Epidermal melanocyte (primary cell): Measurements from ENCODE around the gene SMIM11.
A peak's percentile ranks its signal among the peaks of the same experiment; 100 is the strongest.
"Not testable (repeated sequence)": the region's sequence is repeated elsewhere in the genome, so short reads cannot be mapped to it uniquely, and the experiment has no call there.

Experiments
- DNase-seq: peaks from one replicate; pipeline ENCODE4 v3.0.0; 2011; ENCODE audit warnings: low spot score; ENCODE audit not compliant: insufficient read length

Gene SMIM11

DNA sequence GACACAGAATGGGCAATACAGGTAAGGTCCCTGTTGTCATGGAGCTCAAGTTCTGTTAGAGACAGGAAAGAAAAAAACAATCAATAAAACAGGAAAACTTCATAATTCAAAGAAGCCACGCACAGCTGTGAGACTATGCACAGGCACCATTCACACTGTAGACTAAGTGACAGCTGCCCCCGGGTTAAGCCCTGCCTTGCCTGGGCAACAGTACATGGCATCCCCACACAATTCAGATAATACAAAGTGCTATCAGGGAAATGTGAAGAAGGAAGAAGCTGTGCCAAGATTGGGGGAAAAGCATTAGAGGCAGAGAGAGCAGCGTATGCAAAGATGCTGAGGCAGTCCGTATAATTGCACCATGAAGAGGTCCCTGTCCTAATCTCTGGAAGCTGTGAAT lies 20.5 kb upstream of the SMIM11 start:
- no peak for DNase-seq

- no peak for DNase-seq
Measured at GRCh38 chr21:34355570-34355969, 19.7 kb upstream of the SMIM11 start.

DNA sequence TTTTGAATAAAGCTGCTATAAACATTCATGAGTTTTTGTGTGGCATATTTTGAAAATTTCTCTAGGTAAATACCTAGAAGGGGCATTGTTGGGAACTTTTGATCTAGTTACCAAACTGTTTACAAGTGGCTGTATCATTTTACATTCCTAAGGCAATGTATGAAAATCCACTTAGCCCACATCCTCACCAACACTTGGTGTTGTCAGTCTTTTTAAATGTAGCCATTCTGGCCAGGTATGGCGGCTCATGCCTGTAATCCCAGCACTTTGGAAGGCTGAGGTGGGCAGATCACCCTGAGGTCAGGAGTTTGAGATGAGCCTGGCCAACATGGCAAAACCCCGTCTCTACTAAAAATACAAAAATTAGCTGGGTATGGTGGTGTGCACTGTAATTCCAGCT lies 17.4 kb upstream of the SMIM11 start:
- DNase-seq = no peak

DNA sequence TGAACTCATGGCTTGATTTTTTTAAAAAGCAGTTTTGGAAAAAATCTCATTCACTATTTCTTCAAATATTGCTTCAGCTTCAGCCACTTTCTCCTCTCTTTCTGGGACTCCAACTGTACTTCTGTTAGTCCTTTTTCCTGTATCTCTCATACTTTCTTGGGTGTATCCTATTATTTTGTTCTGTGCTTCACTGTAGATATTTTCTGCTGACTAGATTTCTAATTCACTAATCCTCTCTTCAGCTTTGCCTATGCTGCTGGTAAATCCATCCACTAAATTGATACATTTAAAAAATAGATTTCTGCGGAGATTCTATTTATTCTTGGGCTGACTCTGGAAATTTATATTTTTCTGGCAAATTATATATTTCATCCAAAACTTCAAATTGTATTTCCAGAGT lies 16.4 kb upstream of the SMIM11 start:
- no peak for DNase-seq

GRCh38 chr21:34360488-34361241 lies 14.6 kb upstream of the SMIM11 start:
- DNase-seq = no peak

- no peak for DNase-seq
Measured at GRCh38 chr21:34362136-34362444, 13.2 kb upstream of the SMIM11 start.

- DNase-seq = no peak
Measured at GRCh38 chr21:34362670-34363069, 12.6 kb upstream of the SMIM11 start.

GRCh38 chr21:34363733-34364132 lies 11.6 kb upstream of the SMIM11 start, which contains the start of gene KCNE2:
Gene KCNE2, plus strand, starts transcription at chr21:34364006. Its CDS starts 6,473 bp downstream, at chr21:34370479.
- no peak for DNase-seq

DNA sequence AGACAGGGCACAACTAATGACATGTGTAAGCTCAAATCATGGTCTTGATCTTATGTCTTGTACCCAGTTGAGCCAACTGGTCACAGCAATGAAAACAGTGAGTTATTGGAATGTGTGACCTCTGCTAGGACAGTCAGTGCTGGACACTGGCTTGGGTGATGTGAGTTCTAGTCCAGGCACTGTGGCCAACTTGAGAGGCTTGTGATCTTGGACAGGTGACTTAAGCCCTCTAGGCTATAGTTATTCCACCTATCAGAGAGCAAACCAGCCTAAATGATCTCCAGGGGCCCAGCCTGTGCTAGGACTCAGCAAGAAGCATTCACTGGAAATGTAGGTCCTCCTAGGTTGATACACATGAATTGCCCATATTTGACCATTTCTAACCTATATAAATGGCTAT lies 10.4 kb upstream of the SMIM11 start:
- DNase-seq = no peak

DNA sequence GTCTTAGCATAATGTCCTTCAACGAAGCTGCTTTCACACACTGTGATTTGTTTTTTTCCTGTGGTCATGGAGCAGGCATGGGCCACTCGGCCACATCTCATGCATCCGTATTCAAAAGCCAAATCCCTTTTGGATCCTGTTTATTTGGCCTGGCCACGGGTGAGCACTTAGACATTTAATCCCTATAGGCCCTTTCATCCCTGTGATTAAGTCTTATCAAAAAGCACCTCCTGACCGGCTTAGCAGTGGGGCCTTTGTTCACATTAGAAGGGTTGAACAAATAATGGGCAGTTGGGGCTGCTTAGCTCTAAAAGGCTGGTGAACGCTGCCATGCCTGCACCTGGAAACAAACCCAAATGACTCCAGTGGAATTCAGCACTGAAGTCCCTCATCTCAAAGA lies 9.5 kb upstream of the SMIM11 start:
- no peak for DNase-seq

- peak; percentile 76 for DNase-seq
Measured at GRCh38 chr21:34367320-34367935, 7.9 kb upstream of the SMIM11 start.

GRCh38 chr21:34369741-34370140 lies 5.6 kb upstream of the SMIM11 start:
- no peak for DNase-seq

DNA sequence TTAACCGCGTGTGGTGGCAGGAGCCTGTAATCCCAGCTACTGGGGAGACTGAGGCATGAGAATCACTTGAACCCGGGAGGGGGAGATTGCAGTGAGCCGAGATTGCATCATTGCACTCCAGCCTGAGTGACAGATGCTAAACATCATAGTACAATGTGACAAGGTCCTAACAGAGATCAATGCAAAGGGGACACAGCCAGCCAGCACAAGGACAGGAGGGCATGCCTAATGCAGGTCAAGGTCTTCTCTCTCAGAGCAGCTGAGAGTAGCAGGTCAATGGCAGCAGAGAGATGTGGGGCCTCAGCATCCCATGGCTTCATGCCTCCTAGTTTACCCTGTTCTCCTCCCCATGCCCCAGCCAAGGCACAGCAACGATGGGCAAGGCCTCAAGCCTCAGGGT lies 3.0 kb upstream of the SMIM11 start:
- DNase-seq = no peak

DNA sequence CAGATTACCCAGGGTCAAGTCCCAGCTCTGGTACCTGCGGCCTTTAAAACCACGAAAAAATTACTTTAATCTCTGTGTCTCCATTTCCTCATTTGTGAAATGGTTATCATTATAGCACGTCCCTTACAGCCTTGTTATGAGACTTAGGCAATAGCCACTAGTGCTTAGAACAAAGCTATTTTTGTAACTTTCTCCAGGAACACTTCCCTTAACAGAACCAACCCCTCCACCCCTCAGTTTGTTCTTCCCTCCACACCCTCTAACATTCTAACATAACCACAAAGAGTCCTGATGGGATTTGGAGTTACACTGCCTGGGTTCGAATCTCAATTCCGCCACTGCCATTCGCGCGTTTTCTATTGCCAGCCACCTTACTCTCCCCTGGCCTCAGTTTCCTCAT lies 845 bp upstream of the SMIM11 start:
- not testable (repeated sequence) for DNase-seq

GRCh38 chr21:34375619-34375972 lies 289 bp downstream of the SMIM11 start:
- not testable (repeated sequence) for DNase-seq

DNA sequence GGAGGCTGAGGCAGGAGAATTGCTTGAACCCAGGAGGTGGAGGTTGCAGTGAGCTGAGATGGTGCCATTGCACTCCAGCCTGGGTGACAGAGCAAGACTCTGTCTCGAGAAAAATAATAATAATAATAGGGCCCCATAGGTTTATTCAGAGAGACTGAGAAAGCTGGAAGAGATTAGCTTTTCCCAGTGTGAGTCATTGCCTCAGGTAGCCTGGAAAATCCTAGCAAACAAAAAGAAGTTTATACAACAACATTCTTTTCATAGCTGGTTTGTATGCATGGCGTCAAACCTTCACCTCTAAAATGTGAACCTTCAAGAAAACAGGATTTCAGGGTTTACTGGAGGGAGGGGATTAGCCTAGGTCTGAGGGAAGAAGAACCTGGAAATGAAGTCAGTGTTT lies 7.8 kb downstream of the SMIM11 start:
- not testable (repeated sequence) for DNase-seq

DNA sequence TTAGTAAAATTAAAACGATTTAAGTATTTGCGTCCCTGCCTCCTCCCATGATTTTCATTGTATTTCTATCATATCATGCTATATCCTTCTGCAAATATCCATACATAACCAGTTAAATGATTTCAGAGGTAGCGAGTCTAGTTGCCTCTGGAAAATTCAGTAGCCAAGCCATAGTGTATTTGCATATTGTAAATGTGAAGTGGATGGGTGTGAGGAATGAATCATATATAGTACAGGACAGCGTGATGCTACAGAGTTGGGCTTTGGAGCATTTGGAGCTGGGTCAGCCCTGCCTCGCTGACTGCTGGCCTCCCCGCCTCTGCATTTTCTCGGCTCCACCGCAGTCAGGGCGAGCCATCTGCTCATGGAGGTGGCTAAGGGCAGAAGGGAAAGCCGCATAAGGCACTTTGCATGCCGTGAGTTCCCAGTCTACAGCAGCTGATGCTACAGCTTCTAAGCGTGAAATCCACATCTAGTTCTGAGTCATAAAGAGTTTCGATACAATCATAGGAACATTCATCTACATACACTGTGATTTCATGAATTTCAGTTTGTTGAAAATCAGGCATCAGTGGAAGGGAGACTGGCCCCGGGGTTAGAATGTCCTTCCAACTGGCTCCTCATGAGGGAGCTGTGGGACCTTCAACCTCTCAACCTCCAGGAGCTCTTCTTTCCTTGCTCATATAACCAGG lies 8.6 kb downstream of the SMIM11 start:
- not testable (repeated sequence) for DNase-seq

DNA sequence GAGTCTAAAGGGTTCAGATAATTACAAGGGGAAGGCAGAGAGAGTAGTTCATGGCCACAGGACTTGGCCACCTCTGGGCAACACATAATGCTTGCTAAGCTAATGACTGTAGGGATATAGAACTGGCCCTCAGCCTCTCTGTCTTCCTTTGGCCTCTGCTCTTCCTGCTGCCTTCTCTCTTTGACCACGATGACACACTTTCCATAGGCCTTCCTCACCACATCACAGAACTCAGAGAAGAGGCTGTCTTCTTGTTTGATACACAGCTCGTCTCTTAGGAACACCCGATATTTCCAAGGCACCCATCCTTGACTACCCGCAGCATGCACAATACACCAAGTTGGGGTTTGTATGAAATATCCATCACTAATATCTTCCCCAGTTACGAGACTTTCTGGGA lies 25.2 kb downstream of the SMIM11 start:
- DNase-seq = not testable (repeated sequence)

DNA sequence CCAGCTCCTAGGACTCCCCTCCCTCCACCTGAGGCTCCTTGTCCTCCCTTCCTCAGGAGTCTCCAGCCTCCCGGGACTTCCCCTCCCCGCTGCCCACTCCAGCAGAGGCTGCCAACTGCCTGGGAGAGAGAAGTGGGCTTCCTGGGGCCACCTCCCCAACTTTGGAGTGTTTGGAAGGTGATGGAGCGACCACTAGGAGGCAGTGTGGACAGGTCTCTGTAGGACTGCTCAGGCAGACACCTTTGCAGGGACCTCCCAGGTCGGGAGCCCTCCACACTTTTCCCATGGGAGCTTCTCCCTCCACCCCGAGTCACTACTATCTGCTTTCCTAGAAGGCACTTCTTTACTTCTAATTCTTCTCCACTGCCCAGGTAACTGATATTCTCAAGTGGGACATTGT lies 29.4 kb downstream of the SMIM11 start:
- not testable (repeated sequence) for DNase-seq

DNA sequence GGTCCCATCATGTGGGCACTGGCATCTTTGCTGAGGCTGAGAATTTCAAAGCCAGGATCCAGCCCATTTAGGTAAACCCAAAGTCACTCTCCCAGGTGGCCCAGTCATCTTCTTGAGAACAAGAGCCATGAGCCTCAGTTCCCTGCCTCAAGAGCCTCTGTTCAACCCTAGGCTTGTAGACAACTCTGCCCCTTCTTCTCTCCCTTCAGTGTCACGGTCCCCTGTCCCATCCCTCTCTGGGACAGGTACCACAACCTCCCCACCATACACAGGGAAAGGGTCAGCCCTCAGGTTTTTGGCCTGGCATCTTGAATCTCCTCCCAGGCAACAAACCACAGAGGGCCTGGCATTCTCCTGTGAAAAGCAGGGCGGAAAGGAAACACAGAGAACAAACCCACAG lies 30.4 kb downstream of the SMIM11 start:
- not testable (repeated sequence) for DNase-seq

DNA sequence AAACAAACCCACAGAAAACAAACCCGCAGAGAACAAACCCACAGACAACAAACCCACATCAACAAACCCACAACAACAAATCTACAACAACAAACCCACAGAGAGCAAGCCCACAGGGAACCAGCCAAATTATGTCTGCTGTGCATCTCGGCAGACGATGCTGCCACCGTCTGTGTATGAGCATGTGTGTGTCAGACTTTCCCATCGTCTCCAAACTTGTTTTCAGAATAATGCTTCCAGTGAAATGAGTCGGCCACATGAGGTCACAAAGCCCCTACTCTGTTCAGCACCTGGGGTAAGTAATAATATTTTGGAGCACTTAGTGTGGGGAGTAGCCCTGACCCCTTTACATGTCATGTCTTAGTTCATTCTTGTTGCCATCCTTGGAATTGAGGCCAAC lies 30.8 kb downstream of the SMIM11 start:
- not testable (repeated sequence) for DNase-seq

DNA sequence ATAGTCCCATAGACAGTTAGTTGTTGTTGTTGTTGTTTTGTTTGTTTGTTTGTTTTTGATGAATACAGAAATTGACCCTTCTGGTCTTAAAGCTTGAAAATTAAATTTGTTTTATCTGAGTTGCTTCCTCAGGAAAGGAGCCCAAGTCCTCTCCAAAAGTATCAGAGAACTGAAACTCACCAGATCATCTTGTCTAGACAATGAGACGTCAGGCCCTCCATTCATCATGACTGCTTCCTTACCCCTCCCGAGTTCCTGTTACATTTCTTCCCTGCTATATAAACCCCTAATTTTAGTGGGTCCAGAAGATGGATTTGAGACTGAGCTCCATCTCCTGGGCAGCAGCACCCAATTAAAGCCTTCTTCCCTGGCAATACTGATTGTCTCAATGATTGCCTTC lies 31.4 kb downstream of the SMIM11 start:
- DNase-seq = not testable (repeated sequence)

- DNase-seq = not testable (repeated sequence)
Measured at GRCh38 chr21:34407294-34407693, 32.0 kb downstream of the SMIM11 start.
